HG02870 (cell line): ENCODE data around the gene MEGF6.

Experiments
- ATAC-seq: cut with Tn5 transposase; IDR thresholded peaks from one replicate; pipeline ENCODE4 v1.9.1; 2021; ENCODE audit warnings: mild to moderate bottlenecking, moderate library complexity; ENCODE audit not compliant: unreplicated experiment

MEGF6 gene

GRCh38 chr1:3556336-3556735 is 55.0 kb downstream of the MEGF6 start:
- no peak for ATAC-seq

- no peak for ATAC-seq
Observed at GRCh38 chr1:3555131-3555920, 56.0 kb downstream of the MEGF6 start.

DNA sequence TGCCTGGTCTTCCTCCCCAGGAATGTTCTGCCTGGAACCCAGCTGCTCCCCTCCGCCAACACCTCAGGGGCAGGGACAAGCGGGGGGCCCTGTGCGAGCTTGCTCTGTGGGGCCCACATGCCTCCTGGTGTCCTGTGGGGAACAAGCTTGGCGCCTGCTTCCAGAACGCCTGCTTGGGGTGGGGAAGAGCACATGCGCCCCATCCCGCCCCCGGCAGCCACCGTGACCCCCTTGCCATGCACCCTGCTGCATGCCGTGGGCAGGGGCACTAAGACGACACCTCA is 57.4 kb downstream of the MEGF6 start:
- no peak for ATAC-seq

GRCh38 chr1:3553166-3553939 is 58.0 kb downstream of the MEGF6 start:
- ATAC-seq = no peak

DNA sequence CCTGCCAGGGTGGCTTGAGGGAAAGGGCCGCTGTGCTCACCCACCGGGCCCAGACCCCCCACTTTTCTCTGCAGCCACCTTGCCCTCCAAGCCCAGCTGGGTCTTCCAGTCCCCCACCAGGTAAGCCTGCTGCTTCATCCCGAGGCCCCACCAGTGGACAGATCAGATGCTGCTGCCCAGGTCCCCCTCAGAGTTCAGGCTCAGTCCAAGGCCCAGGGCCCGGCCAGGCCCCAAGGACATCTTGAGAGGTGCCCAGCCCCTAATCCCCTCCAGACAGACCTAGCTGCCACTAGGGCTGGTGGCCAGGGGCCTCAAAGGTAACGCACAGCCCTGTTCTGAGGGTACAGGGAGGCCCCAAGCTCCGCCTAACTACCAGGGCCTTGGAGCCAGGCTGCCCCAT is 58.6 kb downstream of the MEGF6 start:
- no peak for ATAC-seq

DNA sequence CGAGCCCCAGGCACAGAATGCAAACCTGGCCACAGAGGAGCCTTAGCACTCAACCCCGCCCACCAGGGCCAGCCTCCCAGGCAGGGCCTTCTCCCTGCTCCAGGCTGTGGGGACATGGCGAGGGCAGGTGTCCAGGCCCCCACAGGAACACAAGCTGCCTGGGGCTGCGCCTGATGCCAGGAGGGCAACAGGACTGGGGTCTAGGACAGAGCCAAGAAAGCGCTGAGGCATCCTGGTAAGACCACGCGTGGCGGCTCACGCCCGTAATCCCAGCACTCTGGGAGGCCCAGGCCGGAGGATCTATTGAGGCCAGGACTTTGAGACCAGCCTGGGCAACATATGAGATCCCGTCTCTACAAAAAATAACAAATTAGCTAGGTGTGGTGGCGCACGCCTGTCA is 59.1 kb downstream of the MEGF6 start:
- no peak for ATAC-seq

GRCh38 chr1:3551711-3552110 is 59.6 kb downstream of the MEGF6 start:
- ATAC-seq = no peak

DNA sequence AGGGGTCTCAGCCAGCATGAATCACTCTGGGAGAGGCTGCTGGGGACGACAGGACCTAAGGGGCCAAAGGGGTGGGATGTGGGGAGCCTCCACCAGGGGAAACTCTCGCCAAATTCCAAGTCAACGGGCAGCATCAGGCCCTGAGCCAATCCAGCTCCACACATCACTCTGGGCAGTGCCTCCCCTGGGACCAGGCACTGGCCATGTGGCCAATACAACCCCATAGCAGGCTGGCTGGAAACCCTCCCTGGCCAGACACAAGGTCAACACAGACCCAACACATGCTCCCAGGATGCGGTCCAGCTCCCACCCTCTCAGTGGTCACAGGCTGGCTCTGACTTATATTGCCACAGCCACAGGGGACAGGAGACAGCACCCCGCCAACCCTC is 60.0 kb downstream of the MEGF6 start:
- no peak for ATAC-seq

DNA sequence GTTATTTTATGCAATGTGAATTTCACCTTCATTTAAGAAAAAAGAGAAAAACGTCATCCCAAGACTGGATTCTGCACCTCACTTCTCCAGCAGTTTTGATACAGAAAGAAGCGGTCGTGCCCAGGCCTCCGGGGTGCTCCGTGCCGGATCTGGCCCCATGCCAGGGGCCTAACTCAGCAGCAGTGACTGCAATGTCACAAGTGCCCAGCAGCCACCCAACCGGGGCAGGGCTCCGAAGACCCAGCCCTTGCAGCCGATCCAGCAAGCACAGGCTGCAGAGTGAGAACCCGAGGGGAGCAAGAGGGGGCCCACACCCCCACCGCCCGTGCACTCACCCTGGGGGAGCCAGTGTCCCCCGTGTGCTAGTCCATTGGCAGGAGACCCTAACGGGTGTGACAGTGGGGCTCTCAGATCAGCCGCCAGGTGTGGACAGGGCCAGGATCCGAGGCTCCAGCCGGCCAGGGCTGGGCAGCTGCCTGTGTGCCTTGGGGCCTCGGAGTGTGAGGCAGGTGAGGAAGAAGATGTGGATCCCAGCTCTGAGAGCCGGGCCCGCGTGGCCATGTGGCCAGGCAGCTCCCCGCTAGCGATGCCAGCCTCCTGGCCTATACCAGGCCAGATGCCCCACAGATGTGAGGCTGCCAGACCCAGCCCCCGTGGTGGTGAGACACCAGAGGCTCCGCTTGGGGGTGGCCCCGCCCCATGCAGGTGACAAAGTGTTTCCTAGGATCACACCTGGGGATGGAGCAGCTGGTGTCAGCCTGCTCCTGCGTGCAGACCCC is 60.6 kb downstream of the MEGF6 start:
- no peak for ATAC-seq

- no peak for ATAC-seq
Observed at GRCh38 chr1:3548895-3549294, 62.4 kb downstream of the MEGF6 start.

- ATAC-seq = no peak
Observed at GRCh38 chr1:3548156-3548893, 63.0 kb downstream of the MEGF6 start.

DNA sequence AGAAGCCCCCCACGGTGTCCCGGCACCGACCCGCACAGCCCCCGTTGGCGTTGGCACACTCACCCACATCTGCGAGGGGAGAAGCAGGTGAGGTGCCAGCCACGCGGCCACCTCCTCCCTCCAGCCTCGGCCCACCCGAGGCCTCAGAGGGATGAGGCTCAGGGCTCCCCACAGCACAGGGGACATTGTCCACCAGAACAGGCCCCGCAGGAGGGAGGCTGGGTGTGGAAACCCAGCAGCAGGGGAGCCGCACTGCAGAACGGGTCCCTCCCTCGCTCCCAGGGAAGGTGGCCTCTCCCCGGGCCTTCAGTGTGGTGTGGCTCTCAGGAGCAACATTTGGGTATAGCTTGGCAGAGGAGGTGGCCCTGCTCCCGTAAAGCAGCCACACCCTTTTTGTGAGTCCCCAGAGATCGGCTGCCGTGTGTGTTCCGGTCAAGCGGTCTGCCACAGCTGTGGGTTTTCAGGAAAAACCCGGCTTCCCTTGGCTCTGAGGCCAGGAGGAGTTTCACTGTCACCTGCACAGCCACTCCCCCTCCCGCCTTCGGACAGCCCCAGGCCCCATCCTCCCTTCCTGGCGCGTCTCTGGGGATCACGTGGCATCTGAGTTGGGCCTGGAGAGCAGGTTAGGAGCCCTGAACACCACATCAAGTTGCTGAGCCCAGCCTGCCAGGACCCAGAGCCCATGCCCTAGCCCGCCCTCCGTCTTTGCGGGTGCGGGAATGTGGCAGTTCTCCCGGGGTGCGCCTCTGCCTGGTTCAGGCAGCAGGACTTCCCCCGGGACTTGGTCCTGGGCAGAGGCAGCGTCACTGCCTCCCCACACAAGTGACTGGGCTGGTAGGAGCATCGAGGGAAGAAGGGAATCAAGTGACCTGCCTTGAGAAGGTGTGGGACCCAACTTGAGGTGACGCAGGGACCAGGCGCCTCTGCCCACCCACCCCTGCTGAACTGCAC is 64.0 kb downstream of the MEGF6 start:
- no peak for ATAC-seq

DNA sequence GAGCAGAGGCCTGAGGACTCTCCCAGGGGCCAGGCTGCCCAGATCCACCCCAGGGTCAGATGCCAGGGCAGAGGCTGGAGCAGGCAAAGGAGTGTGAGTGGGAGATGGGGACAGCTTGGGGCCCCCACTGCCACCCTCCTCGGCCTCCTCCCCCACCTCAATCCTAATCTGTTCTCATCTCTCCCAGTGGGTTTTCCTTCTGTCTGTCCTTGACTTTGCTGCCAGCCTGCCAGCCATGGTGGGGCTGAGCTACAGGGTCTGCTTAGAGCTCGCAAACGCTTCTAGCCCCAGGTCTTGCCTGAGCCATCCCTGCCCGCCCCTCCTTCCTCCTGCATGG is 65.3 kb downstream of the MEGF6 start:
- ATAC-seq = no peak

GRCh38 chr1:3545363-3546047 is 65.8 kb downstream of the MEGF6 start:
- no peak for ATAC-seq

DNA sequence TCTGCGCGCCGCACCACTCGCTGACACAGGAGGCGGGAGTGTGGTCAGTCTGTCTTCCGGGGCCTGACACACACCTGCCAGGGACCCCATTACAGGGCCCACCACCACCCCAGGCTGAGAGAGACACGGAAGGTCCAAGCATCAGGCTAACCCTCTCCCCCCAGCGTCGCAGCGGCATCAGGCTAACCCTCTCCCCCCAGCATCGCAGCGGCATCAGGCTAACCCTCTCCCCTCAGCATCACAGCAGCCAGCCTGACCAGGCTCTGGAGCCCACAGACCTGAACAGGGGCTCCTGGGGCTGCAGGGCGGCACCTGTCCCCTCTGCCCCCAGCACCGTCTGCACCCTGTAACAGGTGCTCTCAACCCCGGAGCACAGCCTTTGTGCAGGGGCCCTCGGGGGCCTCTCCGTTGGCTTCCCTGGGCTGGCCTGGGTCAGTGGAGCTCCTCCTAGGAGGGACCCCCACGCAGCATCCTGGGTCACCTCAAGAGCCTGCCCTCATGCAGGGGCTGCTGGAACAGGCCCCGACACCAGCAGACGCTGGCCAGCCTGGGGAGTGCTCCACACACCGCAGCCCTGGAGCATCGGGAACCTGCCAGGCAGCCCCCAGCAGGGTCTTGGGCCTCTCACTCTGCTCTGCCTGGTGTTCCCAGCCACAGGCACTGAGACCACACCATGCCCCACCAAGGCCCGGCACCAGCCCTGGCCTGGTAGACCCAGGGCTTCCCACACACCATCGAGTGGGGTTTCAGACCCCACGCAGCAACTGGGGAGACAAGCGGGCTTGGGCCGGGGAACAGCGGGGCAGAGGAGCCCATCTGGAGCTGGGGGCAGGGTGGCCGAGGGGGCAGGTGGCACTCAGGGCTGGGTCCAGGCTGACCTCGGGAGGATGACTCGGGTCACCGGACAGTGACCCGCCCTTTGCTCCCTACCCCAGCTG is 67.0 kb downstream of the MEGF6 start:
- no peak for ATAC-seq

DNA sequence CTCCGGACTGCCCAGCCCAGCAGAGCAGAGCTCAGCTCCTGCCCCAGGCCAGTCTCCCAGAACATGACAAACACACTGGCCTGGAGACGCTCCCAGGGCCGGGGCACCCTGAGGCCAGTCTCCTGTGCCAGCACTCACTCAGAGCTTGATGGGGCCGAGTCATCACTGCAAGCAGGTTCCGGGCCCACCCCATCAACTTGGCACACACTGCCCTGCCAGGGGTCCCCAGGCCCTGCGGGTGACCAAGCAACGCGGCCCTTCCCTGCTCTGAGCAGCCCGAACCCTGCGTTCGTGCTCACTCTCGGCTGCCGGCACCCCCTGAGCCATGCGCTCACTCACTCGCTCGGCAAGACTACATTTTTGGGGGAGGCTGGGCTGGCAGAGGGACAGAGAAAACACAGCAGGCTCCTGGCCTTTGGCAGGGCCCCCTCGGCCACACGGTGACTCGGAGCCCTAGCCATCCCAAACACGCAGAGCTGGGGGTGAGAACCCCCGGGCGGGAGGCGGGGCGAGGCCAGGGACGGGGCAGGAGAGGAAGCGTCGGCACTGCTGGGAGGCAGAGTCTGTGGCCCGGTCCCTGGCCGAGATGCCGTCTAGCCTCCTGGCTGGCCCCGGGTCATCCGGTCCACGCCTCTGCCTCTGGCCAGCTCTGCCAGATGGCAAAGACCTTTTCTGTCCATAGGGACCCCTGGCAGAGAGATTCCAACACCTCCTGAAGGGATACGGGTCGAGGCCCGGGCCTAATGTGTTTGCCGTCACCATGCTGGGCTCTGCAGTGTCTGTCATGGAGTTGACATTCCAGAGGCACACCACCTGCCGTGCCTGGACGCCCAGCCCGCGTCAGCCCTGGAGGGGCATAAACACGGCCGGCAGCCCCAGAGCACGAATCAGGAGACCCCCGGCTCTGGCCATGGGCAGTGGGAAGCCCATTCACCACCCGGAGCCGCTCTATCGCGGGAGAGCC is 68.0 kb downstream of the MEGF6 start:
- ATAC-seq = no peak

DNA sequence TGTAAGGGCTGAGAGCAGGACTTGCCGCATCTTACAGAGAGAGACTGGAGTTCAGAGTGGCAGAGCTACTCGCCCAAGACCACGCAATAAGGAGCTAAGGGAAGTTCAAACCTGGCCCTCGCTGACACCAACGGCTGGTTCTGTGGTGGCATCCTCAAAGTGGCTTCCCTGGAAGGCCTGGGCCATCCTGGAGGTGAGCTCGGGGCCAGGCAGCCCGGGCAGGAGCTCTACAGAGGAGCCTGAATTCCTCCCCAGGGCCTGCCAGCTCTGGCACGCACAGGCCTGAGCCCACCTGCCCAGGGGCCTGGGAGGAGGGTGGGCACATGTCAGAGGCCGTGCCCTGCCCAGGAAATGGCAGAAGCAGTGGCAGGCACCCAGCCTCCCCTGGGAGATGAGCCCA is 68.6 kb downstream of the MEGF6 start:
- no peak for ATAC-seq
